Measurements from ENCODE around the gene SLAIN1.

Gene SLAIN1

DNA sequence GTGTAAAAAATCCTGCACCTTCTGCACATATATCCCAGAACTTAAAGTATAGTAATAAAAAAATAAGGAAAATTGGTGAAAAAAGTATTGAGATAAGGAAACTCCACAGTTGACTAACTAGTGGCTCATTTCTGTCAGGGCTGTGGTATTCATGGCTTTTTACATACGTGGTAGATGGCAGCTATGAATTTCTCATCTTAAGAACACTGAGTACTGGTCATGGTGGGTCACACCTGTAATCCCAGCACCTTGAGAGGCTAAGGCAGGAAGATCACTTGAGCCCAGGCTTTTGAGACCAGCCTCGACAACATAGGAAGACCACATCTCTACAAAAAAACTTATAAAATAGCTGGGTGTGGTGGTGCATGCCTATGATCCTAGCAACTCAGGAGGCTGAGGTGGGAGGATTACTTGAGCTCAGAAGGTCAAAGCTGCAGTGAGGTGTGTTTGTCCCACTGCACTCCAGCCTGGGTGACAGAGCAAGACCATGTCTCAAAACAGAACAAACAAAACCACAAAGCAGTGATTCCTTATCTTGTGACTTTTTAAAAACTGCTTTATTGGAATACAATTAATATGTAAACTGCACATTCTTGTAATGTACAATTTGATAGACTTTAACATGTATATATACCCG is 16.8 kb downstream of the SLAIN1 start:
- DNase-seq (ENCODE audit: low spot score): no peak

DNA sequence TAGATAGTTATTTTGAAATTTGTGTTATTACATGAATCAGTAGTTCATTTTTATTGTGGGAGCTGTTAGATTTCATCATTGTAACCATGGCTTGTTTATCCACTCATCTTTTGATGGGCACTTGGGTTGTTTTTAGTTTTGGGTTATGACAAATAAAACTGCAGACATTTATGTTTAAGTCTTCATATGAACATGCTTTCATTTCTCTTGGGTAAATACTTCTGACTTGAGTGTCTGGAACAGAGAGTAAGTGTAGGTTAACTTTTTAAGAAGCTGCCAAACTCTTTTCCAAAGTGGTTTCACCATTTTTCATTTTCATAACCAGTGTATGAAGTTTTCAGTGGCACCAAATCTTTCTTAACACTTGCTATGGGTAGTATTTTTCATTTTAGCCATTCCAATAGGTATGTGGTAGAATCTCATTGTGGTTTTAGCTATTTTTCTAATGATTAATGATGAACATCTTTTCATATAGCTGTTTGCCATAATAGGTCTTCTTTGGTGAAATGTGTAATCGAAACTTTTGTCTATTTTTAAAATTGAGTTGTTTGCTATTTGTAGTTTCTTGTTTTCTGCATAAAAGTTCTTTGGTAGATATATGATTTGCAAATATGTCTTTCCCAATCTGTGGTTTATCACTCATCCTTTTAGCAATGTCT is 17.9 kb downstream of the SLAIN1 start:
- no peak for DNase-seq (ENCODE audit: low spot score)

DNA sequence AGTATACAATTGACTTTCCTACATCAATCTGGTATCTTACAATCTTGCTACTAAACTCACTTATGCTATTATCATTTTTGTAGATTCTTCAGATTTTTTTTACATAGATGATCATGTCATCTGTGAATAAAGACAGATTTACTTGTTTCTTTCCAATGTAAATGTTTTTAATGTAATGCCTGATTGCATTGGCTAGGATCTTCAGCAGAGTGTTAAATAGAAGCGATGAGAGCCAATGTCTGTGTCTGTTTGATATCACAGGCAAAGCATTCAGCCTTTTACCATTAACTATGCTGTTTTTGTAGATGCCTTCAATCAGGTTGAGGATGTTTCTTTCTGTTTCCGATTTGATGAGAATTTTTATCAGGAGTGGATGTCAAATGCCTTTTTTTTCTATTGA is 19.2 kb downstream of the SLAIN1 start:
- no peak for DNase-seq (ENCODE audit: low spot score)

DNA sequence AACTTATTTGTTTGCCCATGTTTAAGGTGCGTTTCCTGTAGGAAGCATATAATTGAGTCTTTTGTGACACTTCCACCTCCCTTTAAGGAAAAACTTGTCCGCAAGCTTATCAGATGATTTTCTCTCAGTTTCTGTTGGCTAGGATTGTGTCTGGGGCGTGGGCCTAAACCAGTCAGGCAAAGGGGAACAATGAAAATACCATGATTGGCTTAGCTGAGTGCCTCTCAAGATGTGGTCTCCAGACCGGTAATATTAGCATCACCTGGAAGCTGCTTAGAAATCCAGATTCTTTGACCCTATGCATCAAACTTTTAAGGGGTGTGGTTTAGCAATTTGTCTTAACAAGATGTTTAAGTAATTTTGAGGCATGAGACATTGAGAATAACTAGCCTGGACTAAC is 20.0 kb downstream of the SLAIN1 start:
- DNase-seq (ENCODE audit: low spot score): no peak

DNA sequence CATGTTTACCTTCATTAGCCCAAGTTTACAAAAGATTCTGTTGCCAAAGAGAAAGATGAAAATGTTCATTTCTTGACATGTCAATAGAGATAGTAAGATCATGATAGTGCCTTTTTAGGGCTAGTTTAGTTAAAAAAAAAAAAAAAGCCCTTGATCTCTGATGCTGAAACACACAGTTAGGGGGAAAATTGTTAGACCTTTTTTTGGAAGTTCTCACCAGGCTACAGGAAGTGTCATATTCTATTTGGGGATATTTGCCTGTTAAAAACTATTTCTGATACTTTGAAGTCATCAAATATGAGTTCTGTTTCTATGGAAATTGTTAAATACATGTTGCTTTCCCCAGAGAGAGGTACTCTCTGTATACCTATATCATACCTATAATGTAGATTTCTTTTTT is 21.6 kb downstream of the SLAIN1 start:
- DNase-seq (ENCODE audit: low spot score): no peak

DNA sequence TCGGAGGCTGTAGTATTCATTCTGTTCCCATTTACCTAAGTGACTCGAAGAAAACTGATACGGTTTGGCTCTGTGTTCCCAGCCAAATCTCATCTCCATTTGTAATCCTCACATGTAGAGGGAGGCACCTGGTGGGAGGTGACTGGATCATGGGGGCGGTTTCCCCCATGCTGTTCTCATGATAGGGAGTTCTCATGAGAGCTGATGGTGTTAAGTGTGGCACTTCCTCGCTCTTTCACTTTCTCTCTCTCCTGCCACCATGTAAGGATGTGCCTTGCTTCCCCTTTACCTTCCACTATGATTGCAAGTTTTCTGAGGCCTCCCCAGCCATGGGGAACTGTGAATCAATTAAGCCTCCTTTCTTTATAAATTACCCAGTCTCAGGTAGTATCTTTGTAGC is 23.5 kb downstream of the SLAIN1 start:
- DNase-seq (ENCODE audit: low spot score): no peak

DNA sequence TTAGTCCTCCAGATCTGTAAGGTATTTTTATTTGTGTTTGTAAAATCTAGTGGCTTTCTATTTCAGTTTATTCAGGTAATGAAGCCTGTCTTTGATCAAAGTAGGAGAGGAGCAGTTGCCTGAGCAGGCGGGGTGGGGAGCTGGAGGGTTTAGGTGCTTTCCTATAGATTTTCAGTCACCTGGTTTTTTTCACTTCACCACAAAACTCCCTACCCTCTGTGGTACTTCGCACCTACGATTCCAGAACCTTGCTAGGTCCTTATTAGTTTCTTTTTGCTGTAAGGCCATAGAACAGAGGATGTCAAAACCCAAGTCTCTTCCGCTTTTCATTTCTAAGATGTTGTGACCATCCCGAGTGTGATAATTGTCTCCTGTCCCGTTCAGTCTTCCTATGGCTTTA is 26.6 kb downstream of the SLAIN1 start:
- DNase-seq (ENCODE audit: low spot score): no peak

DNA sequence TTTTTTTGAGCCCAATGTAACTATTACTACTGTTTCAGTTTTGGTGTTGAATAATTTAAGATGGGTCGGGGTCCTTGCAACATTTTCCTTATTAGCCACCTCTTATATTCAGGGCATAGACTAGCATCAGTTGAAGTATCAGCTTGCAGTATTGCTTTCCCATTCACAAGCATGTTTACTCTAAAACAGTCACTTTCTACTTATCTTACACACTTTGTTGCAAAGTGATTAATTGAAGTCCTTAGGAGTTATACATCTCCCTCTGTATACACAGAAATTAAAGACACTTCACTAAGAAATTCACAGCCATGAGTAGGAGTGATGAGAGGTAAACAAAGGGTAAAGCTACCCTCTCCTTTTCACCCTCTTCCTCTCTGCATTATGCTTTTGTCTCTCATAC is 27.6 kb downstream of the SLAIN1 start:
- DNase-seq (ENCODE audit: low spot score): no peak

DNA sequence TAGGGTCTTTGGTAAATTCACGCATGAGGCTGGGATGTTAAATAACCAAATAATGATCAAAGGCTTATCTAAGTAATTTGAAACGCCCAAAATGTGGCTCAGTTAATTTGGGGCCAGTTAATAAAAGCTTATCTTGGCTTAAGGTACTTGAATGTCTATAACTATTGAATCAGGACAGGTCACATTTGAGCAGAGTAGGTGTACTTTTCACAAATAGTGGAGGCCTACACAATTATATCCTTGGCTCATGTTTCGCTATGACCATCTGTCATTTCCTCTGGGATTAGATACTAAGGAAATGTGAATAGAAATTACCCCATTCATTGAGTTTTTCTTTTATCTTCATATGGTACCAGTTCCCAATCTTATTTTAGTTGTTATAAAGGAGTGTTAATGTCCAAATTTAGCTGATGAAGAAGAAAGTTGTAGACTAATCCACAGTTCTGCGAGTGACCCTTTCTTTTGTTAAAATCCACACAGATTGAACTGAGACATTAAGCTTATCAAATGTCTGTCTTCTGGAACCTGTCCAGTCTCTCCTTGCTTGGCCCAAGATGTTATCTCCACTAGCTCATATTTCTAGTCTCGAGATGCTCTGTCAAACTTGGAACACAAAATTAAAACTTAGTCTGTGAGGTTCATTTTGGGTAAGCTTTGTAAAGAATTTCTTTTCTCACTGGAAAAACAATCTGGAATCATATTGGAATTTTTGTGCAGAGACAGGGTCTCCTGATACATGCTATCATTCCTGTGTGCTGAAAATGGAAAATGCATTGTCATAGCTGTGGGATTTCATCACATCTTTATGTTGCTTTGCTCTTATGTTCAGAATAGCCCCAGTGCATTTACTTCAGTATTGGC is 31.0 kb downstream of the SLAIN1 start:
- DNase-seq (ENCODE audit: low spot score): no peak

DNA sequence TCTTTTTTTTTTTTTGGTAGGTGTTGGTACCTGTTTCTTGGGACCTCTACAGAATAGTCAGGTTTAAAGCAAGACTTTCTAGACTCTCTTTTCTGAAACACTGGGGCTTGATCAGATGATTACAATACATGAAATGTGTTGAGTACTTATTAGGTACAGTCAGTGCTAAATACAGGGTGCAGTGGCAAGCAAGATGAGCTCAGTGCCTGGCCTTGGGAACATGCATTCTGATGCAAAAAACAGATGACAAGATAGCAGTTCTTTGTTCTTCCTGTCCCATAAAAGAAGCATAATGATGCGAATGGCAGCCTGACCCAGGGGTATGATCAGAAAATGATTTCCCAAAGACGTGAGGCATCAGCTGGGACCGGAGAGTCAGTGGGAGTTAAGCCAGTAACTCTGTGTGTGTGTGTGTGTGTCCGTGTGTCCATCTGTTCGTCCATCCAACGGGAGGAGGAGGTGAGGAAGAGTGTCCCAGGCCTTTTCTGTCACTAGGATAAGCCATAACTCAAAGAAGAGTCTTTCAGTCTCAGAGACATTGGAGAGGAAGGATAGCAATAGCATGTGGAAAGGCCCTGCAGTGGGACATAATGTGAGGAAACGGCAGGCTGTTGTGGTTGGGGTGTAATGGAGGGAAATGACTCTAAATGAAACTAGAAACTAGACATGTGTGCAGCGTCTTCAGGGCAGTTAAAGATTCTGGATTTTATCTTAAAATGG is 32.2 kb downstream of the SLAIN1 start:
- DNase-seq (ENCODE audit: low spot score): no peak

DNA sequence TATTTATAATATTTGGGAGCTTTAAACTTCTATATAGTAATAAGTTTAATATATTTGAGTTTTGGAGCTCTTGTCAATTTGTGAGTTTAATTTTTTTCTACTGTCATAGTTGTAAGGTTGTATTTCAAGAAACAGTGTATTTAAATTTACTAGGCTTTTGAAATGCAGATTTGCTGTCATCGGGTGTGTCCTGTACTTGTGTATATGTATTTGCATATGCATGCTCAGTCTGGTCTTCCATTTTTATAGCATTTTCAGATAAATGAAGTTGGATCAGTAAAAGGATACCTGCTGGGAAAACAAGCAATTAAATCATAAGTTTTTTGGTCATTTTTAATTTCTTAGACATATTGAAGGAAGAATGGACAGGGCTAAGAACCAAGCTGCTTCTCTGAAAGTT is 33.1 kb downstream of the SLAIN1 start:
- DNase-seq (ENCODE audit: low spot score): no peak

DNA sequence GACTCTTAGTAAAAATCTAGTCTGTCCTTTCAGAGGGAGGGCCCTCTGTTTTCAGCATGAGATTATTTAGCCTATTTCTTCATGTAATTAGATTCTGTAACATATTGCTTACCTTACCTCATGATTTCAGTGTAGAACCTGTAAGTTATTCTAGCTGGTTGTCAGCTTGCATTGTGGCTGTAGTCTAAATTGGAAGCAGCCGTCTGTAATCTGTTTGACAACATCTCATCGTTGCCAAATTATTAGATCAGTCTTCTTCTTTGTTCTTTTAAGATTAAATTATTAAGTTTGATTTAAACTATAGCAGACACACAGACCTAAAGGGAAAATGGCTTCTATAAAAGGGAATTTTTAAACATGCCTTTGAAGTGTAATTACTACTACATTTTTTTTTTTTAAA is 34.8 kb downstream of the SLAIN1 start:
- no peak for DNase-seq (ENCODE audit: low spot score)

DNA sequence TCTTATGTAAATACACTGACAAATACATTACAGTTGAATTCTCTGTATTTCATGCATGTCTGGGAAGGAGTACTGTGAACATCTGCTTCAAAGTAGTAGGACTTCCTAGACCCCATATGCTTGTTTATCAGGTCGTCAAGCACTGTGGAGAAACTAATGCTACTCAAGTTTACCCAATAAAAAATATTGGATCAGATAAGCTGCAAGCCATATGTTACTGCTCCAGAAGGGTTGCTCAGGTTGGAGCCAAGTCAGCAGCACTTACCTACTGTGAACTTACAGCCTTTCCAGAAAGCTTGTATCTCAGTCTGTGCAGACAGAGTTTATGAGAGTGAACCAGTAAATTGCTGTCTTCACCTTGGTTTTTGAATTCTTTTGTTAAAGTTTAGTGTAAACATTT is 36.2 kb downstream of the SLAIN1 start:
- no peak for DNase-seq (ENCODE audit: low spot score)

DNA sequence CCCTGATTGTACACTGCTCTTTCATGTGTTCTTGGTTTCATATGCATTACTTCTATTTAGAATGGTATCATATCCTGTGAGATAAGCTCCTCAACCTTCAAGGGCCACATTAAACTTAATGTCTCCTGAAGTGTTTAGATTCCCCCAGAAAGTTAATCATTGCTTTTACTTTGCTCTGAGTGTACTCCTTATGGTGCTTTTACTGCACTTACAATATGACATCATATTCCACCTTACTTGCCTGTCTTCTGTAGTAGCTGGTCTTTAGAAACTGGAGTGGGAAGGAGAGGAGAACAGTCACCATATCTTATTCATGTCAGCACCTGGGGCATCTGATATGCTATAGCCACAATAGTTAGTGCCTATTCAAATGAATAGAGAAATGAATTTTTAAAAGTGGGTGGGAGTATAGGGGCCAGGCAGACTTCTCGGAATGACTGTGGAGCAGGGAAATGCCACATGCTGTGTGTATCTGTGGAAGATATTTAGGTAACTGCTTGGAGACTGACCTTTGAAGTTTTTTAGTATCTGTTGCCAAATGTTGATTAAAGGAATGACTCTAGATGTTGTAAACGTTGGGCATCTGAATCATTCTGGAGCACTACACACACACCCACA is 40.2 kb downstream of the SLAIN1 start:
- DNase-seq (ENCODE audit: low spot score): no peak

DNA sequence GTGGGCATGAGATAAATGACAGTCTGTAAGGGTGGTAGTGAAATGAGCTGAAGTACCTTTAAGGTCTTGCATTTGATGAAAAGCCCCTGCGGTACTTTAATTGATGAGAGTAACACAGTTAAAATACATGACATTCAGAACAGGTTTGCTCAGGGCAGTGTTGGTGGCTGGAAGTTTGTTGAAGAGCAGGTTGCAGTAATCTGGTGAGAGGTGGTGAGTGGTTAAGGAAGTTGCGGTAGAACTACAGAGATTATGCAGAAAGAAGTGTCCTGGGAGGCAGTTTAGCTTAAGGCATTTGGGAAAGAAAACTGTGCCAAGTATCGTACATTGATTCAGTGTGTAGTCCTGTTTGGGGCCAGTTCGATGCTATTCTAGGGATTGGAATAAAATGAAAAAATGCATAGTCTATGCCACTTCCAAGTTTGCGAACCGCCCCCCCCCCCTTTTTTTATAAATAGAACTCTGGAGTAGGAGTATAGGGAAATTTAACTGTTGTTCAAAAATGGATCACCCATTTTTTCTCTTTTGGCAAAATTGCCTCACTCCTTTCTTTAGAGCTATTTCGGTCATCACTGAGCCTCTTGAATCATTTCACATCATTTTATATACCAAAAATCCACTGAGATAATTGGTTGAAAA is 42.7 kb downstream of the SLAIN1 start:
- DNase-seq (ENCODE audit: low spot score): no peak

DNA sequence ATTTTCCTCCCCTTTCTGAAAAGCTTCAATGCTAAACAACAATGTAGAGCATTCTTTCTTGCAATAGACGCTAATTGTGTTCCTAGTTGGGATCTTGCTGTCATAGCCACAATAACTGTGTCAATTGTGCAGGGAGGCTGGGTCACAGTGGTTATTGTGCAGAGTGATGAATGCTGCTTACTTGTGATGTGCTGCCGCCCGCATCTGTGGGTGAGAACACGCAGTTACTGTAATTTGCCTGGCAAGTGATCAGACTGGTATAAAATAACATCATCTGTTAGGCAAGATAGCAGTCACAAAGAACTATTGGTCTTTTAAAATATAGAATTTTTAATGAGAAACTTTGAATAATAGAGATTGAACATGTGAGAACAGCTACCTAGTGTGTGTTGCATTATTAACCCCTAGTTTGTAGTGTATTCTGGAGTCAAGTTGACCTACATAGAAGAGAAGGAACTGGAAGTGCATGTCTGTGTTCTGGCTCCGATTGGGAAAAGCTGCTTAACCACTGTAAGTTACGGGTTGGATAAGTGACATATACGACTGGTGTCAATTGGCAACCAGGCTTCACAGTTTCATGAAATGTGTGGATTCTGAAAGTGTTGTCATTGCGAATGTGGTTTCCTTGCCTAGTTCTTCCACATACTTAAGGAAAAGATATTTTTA is 43.6 kb downstream of the SLAIN1 start:
- no peak for DNase-seq (ENCODE audit: low spot score)

DNA sequence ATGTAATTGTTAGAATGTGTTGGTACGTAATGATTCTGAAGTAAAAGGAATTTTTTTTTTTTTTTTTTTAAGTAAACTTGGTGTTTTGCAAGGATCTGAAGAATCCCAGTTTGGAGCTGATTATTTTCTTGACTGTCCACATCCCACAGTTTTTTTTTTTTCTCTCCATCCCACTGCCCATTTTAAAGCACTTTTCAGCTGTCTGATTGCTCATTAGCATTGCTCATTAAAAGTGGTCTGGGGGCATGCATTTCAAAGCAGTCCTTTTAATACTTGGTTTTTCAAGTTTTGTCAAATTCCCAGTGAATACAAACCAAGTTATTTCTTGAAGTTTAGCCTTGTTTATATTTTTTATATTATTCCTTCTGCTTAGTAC is 44.1 kb downstream of the SLAIN1 start:
- no peak for DNase-seq (ENCODE audit: low spot score)

DNA sequence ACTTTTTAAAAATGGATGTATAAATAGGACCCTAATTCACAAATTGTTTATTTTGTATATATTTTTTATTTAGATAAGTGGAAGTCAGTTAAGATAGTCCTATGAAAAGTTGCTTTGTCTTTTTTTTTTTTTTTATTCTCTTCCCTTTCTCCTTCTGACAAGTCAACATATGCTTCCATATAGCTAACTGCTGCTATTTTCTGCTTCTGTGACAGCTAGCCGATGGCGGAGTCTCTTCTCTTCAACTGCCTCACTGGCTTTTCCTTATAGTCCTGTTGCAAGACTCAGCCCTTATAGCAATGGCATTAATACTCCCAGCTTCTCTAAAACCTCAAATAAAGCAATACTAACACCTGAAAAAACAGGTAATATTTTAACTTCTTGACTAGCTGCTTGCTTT is 45.3 kb downstream of the SLAIN1 start:
- no peak for DNase-seq (ENCODE audit: low spot score)

DNA sequence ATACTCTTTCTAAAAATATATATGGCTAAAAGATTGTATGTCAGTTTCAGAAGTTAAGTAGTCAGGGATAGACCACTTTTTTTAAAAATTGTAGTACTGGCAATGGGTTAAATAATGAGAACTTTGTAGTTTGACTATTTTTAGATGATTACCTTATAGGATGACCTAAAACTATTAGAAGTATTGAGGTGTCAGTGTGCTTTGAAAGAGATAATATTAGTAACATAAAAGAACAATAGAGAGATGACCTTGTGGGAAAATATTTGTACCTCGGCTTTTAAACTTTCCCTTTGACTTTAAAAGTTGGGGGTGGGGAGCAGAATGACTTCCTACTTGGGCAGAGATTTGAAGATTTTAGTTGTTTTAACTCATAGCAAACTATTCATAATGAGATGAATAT is 48.3 kb downstream of the SLAIN1 start:
- no peak for DNase-seq (ENCODE audit: low spot score)

DNA sequence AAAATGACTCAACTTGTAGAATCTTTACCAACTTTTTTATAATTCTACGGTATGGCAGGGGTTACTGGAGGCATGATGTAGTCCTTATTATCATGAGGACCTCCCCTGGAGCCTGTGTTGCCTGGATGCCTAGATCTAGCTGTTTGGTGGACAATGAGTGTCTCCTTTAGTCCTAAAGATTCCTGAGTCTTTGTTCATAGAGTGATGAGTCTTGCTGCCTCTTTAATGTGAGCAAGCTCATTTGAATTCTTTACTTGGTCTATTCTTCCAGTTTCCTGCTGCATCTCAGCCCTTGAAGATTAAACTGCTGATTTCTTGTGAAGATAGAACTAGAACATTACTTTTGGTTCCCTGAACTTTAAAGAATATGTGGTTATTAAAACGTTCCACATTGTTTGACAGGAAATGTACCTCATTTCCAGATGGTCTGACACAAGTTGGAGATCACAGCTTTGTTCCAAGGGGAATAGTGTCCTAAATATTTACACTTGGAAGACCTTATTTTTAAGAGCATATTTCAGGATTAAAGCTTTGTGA is 51.9 kb downstream of the SLAIN1 start:
- no peak for DNase-seq (ENCODE audit: low spot score)

Data from hematopoietic multipotent progenitor cell treated with erythropoietin and hydrocortisone succinate and interleukin-3 and kit ligand, for 15 days (in vitro differentiated cells).